HG03354 (cell line): ENCODE measurements around the gene GIMAP2.

Source experiments
- ATAC-seq: cut with Tn5 transposase; IDR thresholded peaks from one replicate; pipeline ENCODE4 v1.9.1; 2021; ENCODE audit warnings: mild to moderate bottlenecking; ENCODE audit not compliant: unreplicated experiment, poor library complexity, severe bottlenecking

Gene GIMAP2

DNA sequence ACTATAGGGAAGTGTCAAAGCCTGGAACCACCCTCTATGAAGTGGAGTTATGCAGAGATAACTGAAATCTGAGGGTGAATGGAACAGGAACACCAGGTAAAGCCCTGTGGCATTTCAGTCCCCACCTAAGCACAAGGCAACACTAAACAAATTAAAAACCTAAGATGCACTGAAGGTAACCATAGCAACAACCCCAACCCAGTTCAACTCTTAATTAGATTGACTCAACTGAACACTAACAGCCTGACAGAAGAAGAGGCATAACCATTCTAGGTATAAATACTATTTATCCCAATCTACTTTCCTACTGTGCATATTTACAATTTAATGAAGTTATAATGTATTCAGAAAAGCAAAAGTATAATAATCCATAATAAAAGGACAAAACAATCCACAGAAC is 42.5 kb downstream of the GIMAP2 start:
- no peak for ATAC-seq

GRCh38 chr7:150728609-150729008 is 43.1 kb downstream of the GIMAP2 start:
- no peak for ATAC-seq

GRCh38 chr7:150731916-150732315 is 46.4 kb downstream of the GIMAP2 start:
- no peak for ATAC-seq

- no peak for ATAC-seq
These were observed 47.4 kb downstream of the GIMAP2 start for GRCh38 chr7:150732786-150733481.

DNA sequence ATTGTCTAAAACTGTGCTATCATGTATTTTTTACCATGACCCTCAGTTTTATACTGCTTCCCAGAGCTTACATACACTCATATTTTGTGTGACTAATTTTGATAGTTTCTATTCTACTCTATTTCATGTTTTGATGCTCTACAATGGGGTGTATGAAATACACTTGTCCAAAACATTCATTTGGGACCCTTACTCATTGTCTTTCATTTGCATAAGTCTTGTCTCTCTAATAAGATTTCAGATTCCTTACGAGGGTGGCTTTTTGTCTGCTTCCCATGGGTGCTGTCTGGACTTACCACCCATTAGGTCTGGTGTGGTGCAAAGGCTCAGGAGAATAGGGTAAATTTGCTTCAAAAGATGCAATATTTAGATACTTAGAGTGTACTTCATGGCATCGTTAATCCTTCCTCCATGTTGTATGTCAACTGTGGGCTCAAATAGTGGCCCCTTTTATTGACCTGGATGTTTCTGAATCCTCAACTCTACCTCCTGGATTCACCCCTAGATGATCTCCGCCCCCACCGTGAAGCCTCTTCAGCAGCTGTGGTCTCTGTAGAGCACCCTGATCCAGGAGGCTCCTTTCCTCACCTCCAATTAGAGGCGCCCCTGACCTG is 48.1 kb downstream of the GIMAP2 start:
- no peak for ATAC-seq

DNA sequence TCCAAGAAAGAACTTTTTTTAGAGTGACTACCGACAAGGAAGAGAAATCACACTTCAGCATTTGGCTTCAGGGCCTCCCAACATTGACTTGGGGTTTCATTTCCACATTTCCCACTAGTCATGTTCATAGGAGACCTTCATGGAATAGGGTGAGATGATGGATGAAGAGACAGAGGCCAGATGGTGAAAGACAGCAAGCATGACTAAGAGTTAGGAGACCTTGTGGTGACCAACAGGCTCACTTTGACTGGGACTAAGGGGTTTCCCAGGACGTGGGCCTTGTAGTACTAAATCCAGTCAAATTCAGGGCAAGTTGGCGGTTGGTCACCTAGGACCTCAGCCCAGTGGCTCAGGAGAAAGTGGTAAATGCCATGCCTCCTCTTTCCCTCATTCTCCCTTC is 48.7 kb downstream of the GIMAP2 start:
- ATAC-seq, result no peak

- no peak for ATAC-seq
These were observed 50.3 kb downstream of the GIMAP2 start for GRCh38 chr7:150735596-150736358.

DNA sequence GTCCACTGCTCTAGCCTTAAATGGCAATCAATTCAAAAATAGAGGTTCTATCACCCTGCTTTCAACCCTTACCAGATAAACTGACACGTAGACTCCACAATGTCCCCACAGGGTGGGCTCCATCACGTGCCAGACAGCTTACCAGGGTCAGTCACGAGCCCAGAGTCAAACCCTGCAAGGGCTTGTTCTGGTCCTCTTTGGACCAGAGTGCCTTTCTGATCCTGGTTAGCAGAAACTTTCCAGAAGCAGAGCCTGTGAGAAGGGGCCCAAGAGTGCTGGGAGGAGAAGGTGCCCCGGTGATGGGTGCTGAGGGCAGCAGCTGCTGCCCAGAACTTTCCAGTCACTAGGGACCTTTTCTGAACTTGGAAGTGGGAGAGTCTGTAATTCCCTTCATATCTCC is 51.4 kb downstream of the GIMAP2 start:
- ATAC-seq, result peak; percentile 8

- peak; percentile 81 for ATAC-seq
These were observed 52.0 kb downstream of the GIMAP2 start, which contains the start of gene GIMAP5 for GRCh38 chr7:150737265-150738055. TSS of gene GIMAP5 (plus strand) at chr7:150737418. CDS start at chr7:150740885, 3,467 bp downstream.

GRCh38 chr7:150738092-150738491 is 52.6 kb downstream of the GIMAP2 start:
- ATAC-seq, result no peak

GRCh38 chr7:150738591-150739001 is 53.1 kb downstream of the GIMAP2 start:
- no peak for ATAC-seq

GRCh38 chr7:150739033-150739432 is 53.5 kb downstream of the GIMAP2 start:
- no peak for ATAC-seq

DNA sequence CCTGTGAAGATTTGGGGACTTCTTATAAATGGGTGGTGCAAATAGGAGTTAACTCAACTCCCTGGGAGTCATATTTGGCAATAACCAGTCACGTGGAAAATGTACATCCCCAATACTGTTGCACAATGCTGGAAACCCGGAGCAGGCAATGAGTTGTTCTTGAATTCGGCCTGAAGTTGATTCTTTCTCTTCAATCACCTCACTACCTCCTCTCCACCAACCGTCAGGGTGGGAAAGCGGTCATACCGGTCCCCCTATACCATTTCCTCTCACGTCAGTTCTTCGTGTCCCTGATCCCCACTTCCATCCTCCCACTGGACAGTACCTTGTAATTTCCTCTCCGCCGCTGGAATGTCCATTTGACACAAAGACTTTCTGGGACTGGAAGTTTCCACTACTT is 54.5 kb downstream of the GIMAP2 start:
- no peak for ATAC-seq

DNA sequence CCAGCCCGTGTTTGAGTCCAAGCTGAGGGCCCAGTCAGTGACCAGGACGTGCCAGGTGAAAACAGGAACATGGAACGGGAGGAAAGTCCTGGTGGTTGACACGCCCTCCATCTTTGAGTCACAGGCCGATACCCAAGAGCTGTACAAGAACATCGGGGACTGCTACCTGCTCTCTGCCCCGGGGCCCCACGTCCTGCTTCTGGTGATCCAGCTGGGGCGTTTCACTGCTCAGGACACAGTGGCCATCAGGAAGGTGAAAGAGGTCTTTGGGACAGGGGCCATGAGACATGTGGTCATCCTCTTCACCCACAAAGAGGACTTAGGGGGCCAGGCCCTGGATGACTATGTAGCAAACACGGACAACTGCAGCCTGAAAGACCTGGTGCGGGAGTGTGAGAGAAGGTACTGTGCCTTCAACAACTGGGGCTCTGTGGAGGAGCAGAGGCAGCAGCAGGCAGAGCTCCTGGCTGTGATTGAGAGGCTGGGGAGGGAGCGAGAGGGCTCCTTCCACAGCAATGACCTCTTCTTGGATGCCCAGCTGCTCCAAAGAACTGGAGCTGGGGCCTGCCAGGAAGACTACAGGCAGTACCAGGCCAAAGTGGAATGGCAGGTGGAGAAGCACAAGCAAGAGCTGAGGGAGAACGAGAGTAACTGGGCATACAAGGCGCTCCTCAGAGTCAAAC is 56.9 kb downstream of the GIMAP2 start:
- no peak for ATAC-seq
